HEK293 (cell line): ENCODE results near the gene MYCBPAP.

Experiments
- CTCF ChIA-PET: fragments of 350-600 bp; formaldehyde crosslinking; extraction: SDS; loops from one replicate; lab custom pipeline; 2021; ENCODE audit warnings: antibody characterized with exemption; lab: Yijun Ruan, JAX
- POLR2A ChIA-PET: fragments of 300-600 bp; formaldehyde crosslinking; extraction: SDS; loops from one replicate; lab custom pipeline; 2020; ENCODE audit warnings: antibody characterized with exemption, inconsistent platforms; lab: Yijun Ruan, JAX
- H3K27ac ChIP-seq: fragments of 200-500 bp; sonication (Bioruptor generic); 2 replicates; pipeline ENCODE4 v1.5.1; 2014; ENCODE audit warnings: low read depth, low read length, control low read depth, inconsistent platforms; ENCODE audit errors: extremely low read depth
- H3K36me3 ChIP-seq, 2 experiments: fragments of 200-500 bp in 1 of 2; sonication (Bioruptor generic) in 1 of 2; 1 replicate in 1 of 2; 2 replicates in 1 of 2; pipeline ENCODE4 v1.5.1; 2014 to 2017; ENCODE audit warnings: inconsistent platforms in 2 of 2, low read length in 2 of 2; ENCODE audit not compliant: control insufficient read depth in 2 of 2, insufficient read depth in 1 of 2
- H3K4me1 ChIP-seq: fragments of 200-500 bp; sonication (Bioruptor generic); 2 replicates; pipeline ENCODE4 v1.5.1; 2014; ENCODE audit warnings: mild to moderate bottlenecking, low read length, inconsistent platforms; ENCODE audit not compliant: control insufficient read depth, insufficient read depth
- H3K4me3 ChIP-seq: 2 replicates; pipeline ENCODE4 v1.5.1; 2011; ENCODE audit warnings: low read depth, mild to moderate bottlenecking, control low read depth, low read length, moderate library complexity
- H3K9me3 ChIP-seq: fragments of 200-500 bp; sonication (Bioruptor generic); 2 replicates; pipeline ENCODE4 v1.5.1; 2014; ENCODE audit warnings: low read depth, low read length, inconsistent platforms; ENCODE audit not compliant: control insufficient read depth, insufficient read depth
- KLF10 ChIP-seq: fragments of 450-650 bp; IDR thresholded peaks from 2 replicates; pipeline ENCODE4 v1.5.1; 2018; ENCODE audit warnings: missing biosample characterization, mild to moderate bottlenecking, missing genetic modification characterization
- SCRT1 ChIP-seq: fragments of 450-650 bp; formaldehyde crosslinking; IDR thresholded peaks from 2 replicates; pipeline ENCODE4 v1.5.1; 2016; ENCODE audit warnings: missing biosample characterization, missing genetic modification characterization, borderline replicate concordance
- YY2 ChIP-seq: fragments of 450-650 bp; formaldehyde crosslinking; IDR thresholded peaks from 2 replicates; pipeline ENCODE4 v1.5.1; 2016; ENCODE audit warnings: missing biosample characterization, missing genetic modification characterization
- ZNF311 ChIP-seq: fragments of 450-650 bp; formaldehyde crosslinking; IDR thresholded peaks from 2 replicates; pipeline ENCODE4 v1.5.1; 2017; ENCODE audit warnings: missing biosample characterization, missing genetic modification characterization, borderline replicate concordance
- ZNF341 ChIP-seq: fragments of 450-650 bp; formaldehyde crosslinking; IDR thresholded peaks from 2 replicates; pipeline ENCODE4; 2016; ENCODE audit warnings: low read depth, missing biosample characterization, missing genetic modification characterization
- ZNF600 ChIP-seq: fragments of 450-650 bp; formaldehyde crosslinking; IDR thresholded peaks from 2 replicates; pipeline ENCODE4 v1.5.1; 2016; ENCODE audit warnings: missing biosample characterization, missing genetic modification characterization
- TF ChIP-seq, protein P1 (sequence below): fragments of 450-650 bp; formaldehyde crosslinking; conservative IDR thresholded peaks from 2 replicates; pipeline ENCODE4 v1.5.1; 2016; ENCODE audit warnings: low read depth, missing biosample characterization, missing genetic modification characterization
- TF ChIP-seq, protein P2 (sequence below): fragments of 450-650 bp; formaldehyde crosslinking; IDR thresholded peaks from 2 replicates; pipeline ENCODE4 v1.5.1; 2017; ENCODE audit warnings: missing biosample characterization, missing genetic modification characterization
- TF ChIP-seq, protein P3 (sequence below): fragments of 450-650 bp; formaldehyde crosslinking; IDR thresholded peaks from 2 replicates; pipeline ENCODE4 v1.5.1; 2016; ENCODE audit warnings: missing biosample characterization, missing genetic modification characterization
- TF ChIP-seq, protein P4 (sequence below): fragments of 450-650 bp; formaldehyde crosslinking; IDR thresholded peaks from 2 replicates; pipeline ENCODE4 v1.5.1; 2016; ENCODE audit warnings: missing biosample characterization, missing genetic modification characterization

MYCBPAP gene

DNA sequence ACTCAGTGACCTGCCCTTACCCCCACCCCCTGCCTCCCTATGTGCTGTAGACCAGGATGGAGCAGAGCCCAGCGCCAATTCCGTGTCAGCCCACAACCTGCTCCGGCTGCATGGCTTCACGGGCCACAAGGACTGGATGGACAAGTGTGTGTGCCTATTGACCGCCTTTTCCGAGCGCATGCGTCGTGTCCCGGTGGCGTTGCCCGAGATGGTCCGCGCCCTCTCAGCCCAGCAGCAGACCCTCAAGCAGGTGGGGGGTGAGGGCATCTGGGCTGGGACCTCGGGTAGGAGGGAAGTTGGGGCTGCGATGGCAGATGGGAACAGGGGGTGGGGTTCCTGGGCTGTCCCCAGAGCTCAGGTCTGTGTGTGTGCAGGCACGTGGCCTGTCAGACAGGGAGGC is 46.0 kb downstream of the MYCBPAP start:
- TF ChIP-seq SCRT1 (tag by site-specific recombination), result no peak
- peak; percentile 55; the same call in 1 of the 2 replicates for TF ChIP-seq ZNF600
- Histone ChIP-seq H3K4me3 (no peak overlapping the region), H3K36me3 (peaks cover 0 to 30% of the 10 kb centered on the region in 2 experiments; a peak in 2 of 3 replicates), H3K4me1 (no peaks in the 10 kb centered on the region), H3K27ac (no peak overlapping the region), H3K9me3 (no peaks in the 10 kb centered on the region)
- ChIA-PET POLR2A (no interaction called here), CTCF (no interaction called here)

DNA sequence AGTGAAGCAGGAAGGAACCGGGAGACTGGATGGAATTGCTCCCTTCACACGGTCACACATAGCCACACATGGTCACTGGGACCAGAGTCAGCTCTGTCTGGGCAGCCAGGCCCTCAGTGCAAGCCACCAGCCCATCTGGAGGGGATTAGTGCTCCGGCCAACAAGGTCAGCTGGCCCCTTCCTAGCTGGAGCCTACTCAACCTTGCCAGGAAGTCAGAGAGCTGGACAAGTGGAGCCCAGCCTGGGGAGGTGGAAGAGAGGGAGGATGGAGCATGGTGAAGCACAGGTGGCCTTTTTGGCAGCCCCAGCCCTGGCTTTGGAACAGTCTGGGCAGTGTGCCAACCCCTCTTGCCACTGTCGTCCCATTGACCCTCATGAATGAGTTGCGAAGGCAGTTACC is 48.6 kb downstream of the MYCBPAP start:
- TF ChIP-seq YY2 (tag by site-specific recombination) (no peak), KLF10 (tag by site-specific recombination) (no peak), ZNF311 (tag by site-specific recombination) (no peak), ZNF341 (tag by site-specific recombination) (peak; percentile 31; the same call in 1 of the 2 replicates)
- TF ChIP-seq, protein P1, sequence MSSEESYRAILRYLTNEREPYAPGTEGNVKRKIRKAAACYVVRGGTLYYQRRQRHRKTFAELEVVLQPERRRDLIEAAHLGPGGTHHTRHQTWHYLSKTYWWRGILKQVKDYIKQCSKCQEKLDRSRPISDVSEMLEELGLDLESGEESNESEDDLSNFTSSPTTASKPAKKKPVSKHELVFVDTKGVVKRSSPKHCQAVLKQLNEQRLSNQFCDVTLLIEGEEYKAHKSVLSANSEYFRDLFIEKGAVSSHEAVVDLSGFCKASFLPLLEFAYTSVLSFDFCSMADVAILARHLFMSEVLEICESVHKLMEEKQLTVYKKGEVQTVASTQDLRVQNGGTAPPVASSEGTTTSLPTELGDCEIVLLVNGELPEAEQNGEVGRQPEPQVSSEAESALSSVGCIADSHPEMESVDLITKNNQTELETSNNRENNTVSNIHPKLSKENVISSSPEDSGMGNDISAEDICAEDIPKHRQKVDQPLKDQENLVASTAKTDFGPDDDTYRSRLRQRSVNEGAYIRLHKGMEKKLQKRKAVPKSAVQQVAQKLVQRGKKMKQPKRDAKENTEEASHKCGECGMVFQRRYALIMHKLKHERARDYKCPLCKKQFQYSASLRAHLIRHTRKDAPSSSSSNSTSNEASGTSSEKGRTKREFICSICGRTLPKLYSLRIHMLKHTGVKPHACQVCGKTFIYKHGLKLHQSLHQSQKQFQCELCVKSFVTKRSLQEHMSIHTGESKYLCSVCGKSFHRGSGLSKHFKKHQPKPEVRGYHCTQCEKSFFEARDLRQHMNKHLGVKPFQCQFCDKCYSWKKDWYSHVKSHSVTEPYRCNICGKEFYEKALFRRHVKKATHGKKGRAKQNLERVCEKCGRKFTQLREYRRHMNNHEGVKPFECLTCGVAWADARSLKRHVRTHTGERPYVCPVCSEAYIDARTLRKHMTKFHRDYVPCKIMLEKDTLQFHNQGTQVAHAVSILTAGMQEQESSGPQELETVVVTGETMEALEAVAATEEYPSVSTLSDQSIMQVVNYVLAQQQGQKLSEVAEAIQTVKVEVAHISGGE (tag by site-specific recombination), result no peak
- TF ChIP-seq, protein P2, sequence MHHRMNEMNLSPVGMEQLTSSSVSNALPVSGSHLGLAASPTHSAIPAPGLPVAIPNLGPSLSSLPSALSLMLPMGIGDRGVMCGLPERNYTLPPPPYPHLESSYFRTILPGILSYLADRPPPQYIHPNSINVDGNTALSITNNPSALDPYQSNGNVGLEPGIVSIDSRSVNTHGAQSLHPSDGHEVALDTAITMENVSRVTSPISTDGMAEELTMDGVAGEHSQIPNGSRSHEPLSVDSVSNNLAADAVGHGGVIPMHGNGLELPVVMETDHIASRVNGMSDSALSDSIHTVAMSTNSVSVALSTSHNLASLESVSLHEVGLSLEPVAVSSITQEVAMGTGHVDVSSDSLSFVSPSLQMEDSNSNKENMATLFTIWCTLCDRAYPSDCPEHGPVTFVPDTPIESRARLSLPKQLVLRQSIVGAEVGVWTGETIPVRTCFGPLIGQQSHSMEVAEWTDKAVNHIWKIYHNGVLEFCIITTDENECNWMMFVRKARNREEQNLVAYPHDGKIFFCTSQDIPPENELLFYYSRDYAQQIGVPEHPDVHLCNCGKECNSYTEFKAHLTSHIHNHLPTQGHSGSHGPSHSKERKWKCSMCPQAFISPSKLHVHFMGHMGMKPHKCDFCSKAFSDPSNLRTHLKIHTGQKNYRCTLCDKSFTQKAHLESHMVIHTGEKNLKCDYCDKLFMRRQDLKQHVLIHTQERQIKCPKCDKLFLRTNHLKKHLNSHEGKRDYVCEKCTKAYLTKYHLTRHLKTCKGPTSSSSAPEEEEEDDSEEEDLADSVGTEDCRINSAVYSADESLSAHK (tag by site-specific recombination), result no peak
- TF ChIP-seq, protein P3, sequence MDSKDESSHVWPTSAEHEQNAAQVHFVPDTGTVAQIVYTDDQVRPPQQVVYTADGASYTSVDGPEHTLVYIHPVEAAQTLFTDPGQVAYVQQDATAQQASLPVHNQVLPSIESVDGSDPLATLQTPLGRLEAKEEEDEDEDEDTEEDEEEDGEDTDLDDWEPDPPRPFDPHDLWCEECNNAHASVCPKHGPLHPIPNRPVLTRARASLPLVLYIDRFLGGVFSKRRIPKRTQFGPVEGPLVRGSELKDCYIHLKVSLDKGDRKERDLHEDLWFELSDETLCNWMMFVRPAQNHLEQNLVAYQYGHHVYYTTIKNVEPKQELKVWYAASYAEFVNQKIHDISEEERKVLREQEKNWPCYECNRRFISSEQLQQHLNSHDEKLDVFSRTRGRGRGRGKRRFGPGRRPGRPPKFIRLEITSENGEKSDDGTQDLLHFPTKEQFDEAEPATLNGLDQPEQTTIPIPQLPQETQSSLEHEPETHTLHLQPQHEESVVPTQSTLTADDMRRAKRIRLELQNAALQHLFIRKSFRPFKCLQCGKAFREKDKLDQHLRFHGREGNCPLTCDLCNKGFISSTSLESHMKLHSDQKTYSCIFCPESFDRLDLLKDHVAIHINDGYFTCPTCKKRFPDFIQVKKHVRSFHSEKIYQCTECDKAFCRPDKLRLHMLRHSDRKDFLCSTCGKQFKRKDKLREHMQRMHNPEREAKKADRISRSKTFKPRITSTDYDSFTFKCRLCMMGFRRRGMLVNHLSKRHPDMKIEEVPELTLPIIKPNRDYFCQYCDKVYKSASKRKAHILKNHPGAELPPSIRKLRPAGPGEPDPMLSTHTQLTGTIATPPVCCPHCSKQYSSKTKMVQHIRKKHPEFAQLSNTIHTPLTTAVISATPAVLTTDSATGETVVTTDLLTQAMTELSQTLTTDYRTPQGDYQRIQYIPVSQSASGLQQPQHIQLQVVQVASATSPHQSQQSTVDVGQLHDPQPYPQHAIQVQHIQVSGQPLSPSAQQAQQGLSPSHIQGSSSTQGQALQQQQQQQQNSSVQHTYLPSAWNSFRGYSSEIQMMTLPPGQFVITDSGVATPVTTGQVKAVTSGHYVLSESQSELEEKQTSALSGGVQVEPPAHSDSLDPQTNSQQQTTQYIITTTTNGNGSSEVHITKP (tag by site-specific recombination), result peak; percentile 87
- TF ChIP-seq, protein P4, sequence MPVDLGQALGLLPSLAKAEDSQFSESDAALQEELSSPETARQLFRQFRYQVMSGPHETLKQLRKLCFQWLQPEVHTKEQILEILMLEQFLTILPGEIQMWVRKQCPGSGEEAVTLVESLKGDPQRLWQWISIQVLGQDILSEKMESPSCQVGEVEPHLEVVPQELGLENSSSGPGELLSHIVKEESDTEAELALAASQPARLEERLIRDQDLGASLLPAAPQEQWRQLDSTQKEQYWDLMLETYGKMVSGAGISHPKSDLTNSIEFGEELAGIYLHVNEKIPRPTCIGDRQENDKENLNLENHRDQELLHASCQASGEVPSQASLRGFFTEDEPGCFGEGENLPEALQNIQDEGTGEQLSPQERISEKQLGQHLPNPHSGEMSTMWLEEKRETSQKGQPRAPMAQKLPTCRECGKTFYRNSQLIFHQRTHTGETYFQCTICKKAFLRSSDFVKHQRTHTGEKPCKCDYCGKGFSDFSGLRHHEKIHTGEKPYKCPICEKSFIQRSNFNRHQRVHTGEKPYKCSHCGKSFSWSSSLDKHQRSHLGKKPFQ, result no peak
- Histone ChIP-seq H3K9me3 (no peaks in the 10 kb centered on the region), H3K36me3 (peaks cover 0 to 12% of the 10 kb centered on the region in 2 experiments; a peak in 2 of 3 replicates), H3K4me3 (no peak overlapping the region), H3K4me1 (peaks cover 5% of the 10 kb centered on the region; the same call in 1 of the 2 replicates), H3K27ac (no peak overlapping the region)
- POLR2A ChIA-PET, result no interaction called here
- CTCF ChIA-PET, result interaction anchor here (0.7 to 3.5 kb wide), 2 partner anchors 63 to 69 kb away, joined by 3 to 20 read pairs; no protein-coding TSS in a partner anchor
